Ascending aorta (tissue), 2 donors: ENCODE results near the gene TRAPPC10. TPM values are rescaled to one million over a fixed set of nuclear protein-coding genes. Genes with fewer than 3 reads are reported as not detected.

ENCODE experiments used
- DNase-seq, 2 donors: peaks; one replicate each; pipeline ENCODE4 v3.0.0-alpha.2; 2019; ENCODE audit warnings: low spot score in 2 of 2
- H3K27ac ChIP-seq, 2 donors: fragments of 200-600 bp; sonication (generic); one replicate each; pipeline ENCODE4 v1.5.1; 2016 to 2017; ENCODE audit warnings: mild to moderate bottlenecking in 1 of 2
- H3K27me3 ChIP-seq: fragments of 200-600 bp; sonication (generic); one replicate; pipeline ENCODE4 v1.5.1; 2017
- H3K36me3 ChIP-seq, 2 donors: fragments of 200-600 bp; sonication (generic); one replicate each; pipeline ENCODE4 v1.5.1; 2016
- H3K4me1 ChIP-seq, 2 donors: fragments of 200-600 bp; sonication (generic); one replicate each; pipeline ENCODE4 v1.5.1; 2016 to 2017; ENCODE audit warnings: mild to moderate bottlenecking in 1 of 2
- H3K4me3 ChIP-seq, 2 donors: fragments of 200-600 bp; sonication (generic); one replicate each; pipeline ENCODE4 v1.5.1; 2016 to 2017; ENCODE audit warnings: mild to moderate bottlenecking in 1 of 2
- H3K9me3 ChIP-seq, 2 donors: fragments of 200-600 bp; sonication (generic); one replicate each; pipeline ENCODE4 v1.5.1; 2016
- CTCF ChIP-seq, 3 experiments: fragments of 200-600 bp in 2 of 3; fragments of 450-650 bp in 1 of 3; sonication (generic) in 2 of 3; IDR thresholded peaks; one replicate each; pipeline ENCODE4 v1.5.1; 2016 to 2019; ENCODE audit warnings: antibody characterized with exemption in 3 of 3, mild to moderate bottlenecking in 1 of 3, moderate library complexity in 1 of 3
- intact Hi-C: fragments of 100-400 bp; cut with DNase I; formaldehyde crosslinking; loops from one replicate; pipeline ENCODE4 v1.15.1; 2023
- total RNA-seq: library from RNA; depleted of rRNA; stranded (reverse); fragments of >200 nt; gene quantifications from one replicate; pipeline ENCODE4 v1.1.0, GENCODE V29; 2016

TRAPPC10 gene
- total RNA-seq, 1 donor from 2014 or later = 7.9 TPM

GRCh38 chr21:43997766-43998742, 14.1 kb upstream of the TRAPPC10 start:
- Histone ChIP-seq H3K27ac (no peak overlapping the region), H3K4me3 (no peak overlapping the region), H3K27me3 (no peaks in the 10 kb centered on the region), H3K9me3 (no peaks in the 10 kb centered on the region), H3K36me3 (no peaks in the 10 kb centered on the region), H3K4me1 (no peaks in the 10 kb centered on the region)
- TF ChIP-seq CTCF (IDR thresholded peaks at IDR 0.05) = no peak
- DNase-seq = no peak
- intact Hi-C loops = no loop called here

- DNase-seq = no peak
- H3K27me3 ChIP-seq = no peaks in the 10 kb centered on the region
- no peak overlapping the region for H3K27ac ChIP-seq
- no peak overlapping the region for H3K4me3 ChIP-seq
- no peaks in the 10 kb centered on the region for H3K36me3 ChIP-seq
- intact Hi-C loops = no loop called here
- no peak for TF ChIP-seq CTCF (IDR thresholded peaks at IDR 0.05)
- no peaks in the 10 kb centered on the region for H3K9me3 ChIP-seq
- no peaks in the 10 kb centered on the region for H3K4me1 ChIP-seq
These were observed 11.7 kb upstream of the TRAPPC10 start for GRCh38 chr21:44000360-44000759.

- DNase-seq = no peak
- Histone ChIP-seq H3K4me1 (peaks cover 0 to 8% of the 10 kb centered on the region in 2 donors), H3K9me3 (no peaks in the 10 kb centered on the region), H3K27ac (no peak overlapping the region), H3K36me3 (no peaks in the 10 kb centered on the region), H3K4me3 (no peak overlapping the region), H3K27me3 (no peaks in the 10 kb centered on the region)
- no peak for TF ChIP-seq CTCF (IDR thresholded peaks at IDR 0.05)
- intact Hi-C loops = no loop called here
These were observed 9.6 kb upstream of the TRAPPC10 start for GRCh38 chr21:44002511-44002910.

- intact Hi-C loops = no loop called here
- H3K36me3 ChIP-seq = no peaks in the 10 kb centered on the region
- H3K4me3 ChIP-seq = no peak overlapping the region
- no peak for DNase-seq
- no peak overlapping the region for H3K27ac ChIP-seq
- H3K4me1 ChIP-seq = peaks cover 0 to 8% of the 10 kb centered on the region in 2 donors
- TF ChIP-seq CTCF (IDR thresholded peaks at IDR 0.05) = no peak
- no peaks in the 10 kb centered on the region for H3K27me3 ChIP-seq
- H3K9me3 ChIP-seq = no peaks in the 10 kb centered on the region
These were observed 8.7 kb upstream of the TRAPPC10 start for GRCh38 chr21:44003307-44003966.

GRCh38 chr21:44005071-44005470, 7.0 kb upstream of the TRAPPC10 start:
- peak overlapping the region; percentile 76 to 87 for H3K27ac ChIP-seq
- peaks cover 0 to 8% of the 10 kb centered on the region in 2 donors for H3K4me1 ChIP-seq
- no peaks in the 10 kb centered on the region for H3K27me3 ChIP-seq
- DNase-seq = no peak
- no peak for TF ChIP-seq CTCF (IDR thresholded peaks at IDR 0.05)
- intact Hi-C loops = no loop called here
- H3K4me3 ChIP-seq = no peak overlapping the region
- no peaks in the 10 kb centered on the region for H3K9me3 ChIP-seq
- H3K36me3 ChIP-seq = no peaks in the 10 kb centered on the region
